ENCODE results near the gene FAM180A.
"Not testable (repeated sequence)": the region's sequence is repeated elsewhere in the genome, so short reads cannot be mapped to it uniquely, and the experiment has no call there.

FAM180A gene

GRCh38 chr7:135748770-135749169 is at the start of gene FAM180A:
TSS of gene FAM180A (minus strand) at chr7:135748813. CDS start at chr7:135748580, 233 bp downstream.
- DNase-seq (ENCODE audit: low read depth): no peak

GRCh38 chr7:135798095-135798494 is 49.5 kb upstream of the FAM180A start:
- DNase-seq (ENCODE audit: low read depth): no peak

DNA sequence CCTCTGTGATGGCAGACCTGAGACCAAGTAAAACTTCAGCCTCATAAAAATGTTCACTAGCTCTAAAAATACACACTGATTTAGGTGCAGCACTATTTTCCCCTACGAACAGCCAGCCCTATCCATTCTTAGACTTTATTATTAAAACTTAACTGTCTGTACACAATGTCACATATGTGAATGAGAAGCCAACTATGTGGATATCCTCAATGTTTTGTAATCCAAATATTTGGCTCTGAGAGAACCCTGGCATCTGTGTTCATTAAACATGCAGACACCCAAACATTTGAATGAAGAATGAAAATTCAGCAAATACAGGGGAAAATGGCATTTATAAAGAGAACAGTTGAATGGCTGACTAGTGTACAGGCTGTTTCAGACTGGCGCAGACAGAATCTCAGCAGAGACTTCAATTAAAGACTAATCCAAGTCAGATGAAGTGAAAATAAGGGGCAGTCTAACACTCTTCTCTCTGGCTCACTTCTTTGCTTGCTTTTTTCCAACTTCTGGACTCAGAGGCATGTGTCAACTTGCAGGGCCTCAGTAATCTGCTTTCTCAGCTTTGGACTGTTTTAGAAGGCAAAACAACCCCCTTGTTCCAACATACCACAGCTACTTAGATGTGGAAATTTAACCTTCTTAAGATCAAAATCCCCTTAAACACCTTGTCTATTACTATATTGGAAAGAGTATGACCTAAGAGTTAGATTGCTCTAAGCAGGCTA is 47.4 kb upstream of the FAM180A start:
- DNase-seq (ENCODE audit: low read depth): no peak

- no peak for DNase-seq (ENCODE audit: low read depth)
These were observed 45.2 kb upstream of the FAM180A start for GRCh38 chr7:135793841-135794240.

- DNase-seq (ENCODE audit: low read depth): no peak
These were observed 44.3 kb upstream of the FAM180A start for GRCh38 chr7:135792866-135793265.

GRCh38 chr7:135792363-135792668 is 43.7 kb upstream of the FAM180A start:
- no peak for DNase-seq (ENCODE audit: low read depth)

GRCh38 chr7:135791543-135792362 is 43.1 kb upstream of the FAM180A start:
- no peak for DNase-seq (ENCODE audit: low read depth)

- no peak for DNase-seq (ENCODE audit: low read depth)
These were observed 41.9 kb upstream of the FAM180A start for GRCh38 chr7:135790371-135790977.

DNA sequence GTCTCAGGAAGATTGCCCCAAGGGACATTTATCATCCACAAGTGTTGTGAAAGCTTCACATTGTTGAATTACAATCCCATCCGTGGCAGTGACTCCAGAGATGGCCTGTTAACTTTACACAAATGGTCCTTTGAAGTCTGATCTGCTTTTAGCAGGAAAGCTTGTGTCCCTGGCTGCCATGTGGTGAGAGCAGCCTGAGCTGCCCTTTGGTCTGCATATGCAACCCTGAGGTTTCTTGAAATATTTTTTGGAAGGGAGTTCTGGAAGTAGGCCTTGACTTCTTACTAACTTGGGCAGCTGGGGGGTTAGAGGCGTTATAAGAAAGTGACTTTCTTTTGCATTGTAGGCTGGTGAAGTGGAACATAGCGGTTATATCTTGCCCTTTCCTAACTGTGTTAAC is 41.3 kb upstream of the FAM180A start:
- no peak for DNase-seq (ENCODE audit: low read depth)

DNA sequence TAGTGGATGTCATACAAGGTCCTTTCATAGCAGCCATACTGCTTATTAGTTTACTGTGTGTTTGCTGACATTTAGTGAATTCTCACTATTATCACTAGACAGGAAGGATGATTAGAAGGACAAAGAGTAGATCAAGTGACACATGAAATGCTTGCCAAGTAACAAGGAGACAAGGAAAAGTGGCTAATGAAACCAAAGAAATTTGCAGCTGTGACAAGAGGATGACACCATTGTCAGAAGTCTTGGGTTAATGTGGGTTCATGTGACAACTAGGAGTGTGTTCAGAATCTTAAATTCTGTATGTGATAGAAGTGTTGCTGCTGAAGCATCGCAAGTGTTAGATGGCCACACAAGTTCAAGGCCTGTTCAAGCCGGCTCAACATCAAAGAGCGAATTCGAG is 40.8 kb upstream of the FAM180A start:
- no peak for DNase-seq (ENCODE audit: low read depth)

- no peak for DNase-seq (ENCODE audit: low read depth)
These were observed 38.3 kb upstream of the FAM180A start for GRCh38 chr7:135786911-135787310.

- DNase-seq (ENCODE audit: low read depth): no peak
These were observed 36.5 kb upstream of the FAM180A start for GRCh38 chr7:135785065-135785464.

GRCh38 chr7:135784013-135784412 is 35.4 kb upstream of the FAM180A start:
- no peak for DNase-seq (ENCODE audit: low read depth)

DNA sequence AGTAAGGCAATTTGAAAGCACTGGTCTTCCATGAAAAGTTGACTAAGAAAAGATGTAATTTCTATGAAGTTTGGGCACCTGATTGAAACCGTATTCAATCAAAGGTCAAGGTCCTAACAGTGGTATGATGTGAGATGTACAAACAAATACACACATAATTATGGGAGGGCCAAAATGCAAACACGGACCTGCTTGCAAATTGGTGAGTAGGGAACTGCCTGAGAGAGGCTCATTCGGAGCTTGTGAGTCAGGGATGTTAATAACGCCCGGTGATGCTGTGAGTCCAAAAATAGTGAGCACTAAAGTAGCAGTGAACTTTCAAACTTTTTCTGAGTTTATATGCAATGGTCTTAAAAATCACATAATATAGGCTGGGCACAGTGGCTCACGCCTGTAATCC is 34.2 kb upstream of the FAM180A start:
- DNase-seq (ENCODE audit: low read depth): no peak

DNA sequence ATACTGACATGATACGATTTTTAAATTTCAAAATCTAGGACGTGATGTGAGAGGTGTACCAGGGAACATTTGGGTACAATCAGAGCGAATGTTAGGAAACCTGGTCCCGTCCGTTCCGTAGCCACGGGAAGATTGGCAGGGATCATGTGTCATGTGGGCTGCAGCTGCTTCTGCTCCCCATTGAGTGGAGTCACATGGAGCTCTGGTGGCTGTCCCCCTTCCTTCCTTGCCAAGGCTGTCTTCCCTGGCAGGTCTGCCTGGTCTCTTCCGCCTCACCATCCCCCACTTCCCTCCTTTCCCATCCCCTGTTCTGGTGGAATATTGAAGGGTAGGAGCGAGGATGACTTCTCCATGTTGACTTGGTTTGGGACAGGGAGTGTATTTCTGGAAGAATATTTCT is 33.8 kb upstream of the FAM180A start:
- DNase-seq (ENCODE audit: low read depth): no peak

GRCh38 chr7:135777626-135778398 is 29.2 kb upstream of the FAM180A start:
- DNase-seq (ENCODE audit: low read depth): no peak

- DNase-seq (ENCODE audit: low read depth): not testable (repeated sequence)
These were observed 27.3 kb upstream of the FAM180A start for GRCh38 chr7:135775915-135776314.

DNA sequence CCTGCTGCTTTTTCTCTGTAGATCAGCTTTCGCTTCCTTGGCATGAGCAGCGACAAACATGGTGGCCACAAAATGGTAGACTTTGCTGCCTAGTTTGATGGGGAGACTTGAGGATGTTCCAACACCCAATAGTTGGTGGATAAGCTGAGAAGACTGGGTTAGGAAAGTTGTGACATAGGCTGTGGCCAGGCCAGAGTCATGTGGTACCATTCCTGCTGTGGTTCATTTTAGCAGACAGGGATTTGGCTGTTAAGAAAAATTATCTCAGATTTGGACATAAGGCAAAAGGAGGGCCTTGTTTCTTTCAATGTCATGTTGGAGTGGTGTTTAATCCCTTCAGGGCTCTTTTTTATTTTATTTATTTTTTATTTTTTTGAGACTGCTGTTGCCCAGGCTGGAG is 26.6 kb upstream of the FAM180A start:
- DNase-seq (ENCODE audit: low read depth): no peak

DNA sequence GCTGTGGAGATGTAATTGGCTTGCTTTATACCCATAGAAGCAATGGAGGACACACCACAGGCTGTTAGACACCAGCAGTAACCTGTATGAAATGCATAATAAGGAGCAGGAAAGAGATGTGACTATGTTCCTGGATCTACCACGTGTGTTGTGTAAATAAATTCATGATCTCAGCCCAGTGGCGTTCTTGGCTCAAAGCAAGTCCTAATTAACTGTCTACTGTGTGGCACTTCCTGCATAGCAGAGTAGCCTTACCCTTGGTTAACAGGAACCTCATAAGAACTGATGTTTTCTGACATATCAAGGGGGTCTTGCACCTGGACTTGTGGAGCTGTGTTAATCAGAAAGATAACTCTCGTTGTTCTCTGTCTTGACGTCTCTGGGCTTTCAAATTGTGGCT is 25.7 kb upstream of the FAM180A start:
- DNase-seq (ENCODE audit: low read depth): no peak

DNA sequence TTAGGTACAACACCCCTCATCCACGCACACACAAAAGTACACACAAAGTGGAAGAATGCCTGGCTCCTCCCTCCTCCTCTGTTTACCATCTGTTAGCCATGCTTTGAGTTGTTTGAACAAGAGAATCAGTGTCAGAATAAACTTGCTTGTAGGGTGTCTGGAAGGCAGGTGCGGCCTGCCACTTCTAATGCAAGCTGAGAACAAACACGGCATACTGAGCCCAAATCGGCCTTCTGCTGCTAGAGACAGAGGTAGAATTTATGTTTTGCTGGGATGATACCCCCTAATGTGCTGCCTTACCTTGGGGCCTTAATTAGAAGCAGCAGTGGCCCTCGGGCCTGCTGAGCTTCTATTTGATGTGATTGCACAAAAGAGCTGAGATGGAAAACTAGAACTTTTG is 24.9 kb upstream of the FAM180A start:
- no peak for DNase-seq (ENCODE audit: low read depth)

DNA sequence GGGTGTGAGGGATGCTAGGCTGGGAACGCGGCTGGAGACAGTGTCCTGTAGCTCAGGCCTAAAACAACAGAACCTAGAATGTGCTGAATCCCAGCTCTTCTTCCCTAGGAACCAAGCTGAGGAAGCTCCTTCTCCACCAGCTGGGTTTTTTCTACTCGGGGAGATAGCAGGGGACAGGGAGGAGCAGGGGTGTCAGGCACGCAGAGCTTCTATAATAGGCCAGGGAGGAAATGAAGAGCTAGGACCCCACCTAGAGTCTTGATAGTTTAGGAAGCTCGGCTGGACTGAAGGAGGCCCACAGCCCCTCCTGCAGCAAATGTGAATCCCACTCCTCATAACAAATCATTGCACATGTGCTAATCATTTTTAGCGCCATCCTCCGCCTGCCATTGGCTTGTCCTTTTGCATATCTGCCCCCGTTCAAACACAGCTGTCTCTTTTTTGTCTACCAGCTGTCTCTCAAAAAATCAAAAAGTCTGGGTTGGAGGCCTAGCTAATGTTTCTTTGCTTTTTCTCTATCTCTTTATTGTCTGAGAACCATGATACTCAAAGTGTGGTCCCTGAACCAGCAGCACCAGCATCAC is 24.1 kb upstream of the FAM180A start:
- DNase-seq (ENCODE audit: low read depth): no peak

All from CMK (cell line).